Mesothelial cell of epicardium (in vitro differentiated cells): ENCODE data around the gene PDE7B. TPM values are rescaled to one million over a fixed set of nuclear protein-coding genes. Genes with fewer than 3 reads are reported as not detected.

Experiments
- DNase-seq, 2 experiments: peaks; one replicate each; pipeline ENCODE4 v3.0.0; 2021; ENCODE audit warnings: low spot score in 2 of 2; ENCODE audit not compliant: unreplicated experiment in 2 of 2
- H3K27ac Mint-ChIP-seq: 2 replicates; pipeline ENCODE4 v1.8.0; 2021; ENCODE audit warnings: mixed read lengths
- H3K27me3 Mint-ChIP-seq: 2 replicates; pipeline ENCODE4 v1.8.0; 2021; ENCODE audit warnings: low read depth, mixed read lengths
- H3K36me3 Mint-ChIP-seq: 2 replicates; pipeline ENCODE4 v1.8.0; 2021; ENCODE audit warnings: mixed read lengths
- H3K4me1 Mint-ChIP-seq: 2 replicates; pipeline ENCODE4 v1.8.0; 2021; ENCODE audit warnings: mixed read lengths
- H3K4me3 Mint-ChIP-seq: 2 replicates; pipeline ENCODE4 v1.8.0; 2021; ENCODE audit warnings: mild to moderate bottlenecking, moderate library complexity, mixed read lengths
- H3K9me3 Mint-ChIP-seq: 2 replicates; pipeline ENCODE4 v1.8.0; 2021; ENCODE audit warnings: mixed read lengths
- total RNA-seq: library from RNA; stranded (reverse); gene quantifications from 3 replicates; pipeline ENCODE4 v1.2.1, GENCODE V29; 2021
- TF ChIP-seq, protein P1 (sequence below): fragments of 200-600 bp; sonication (generic); IDR thresholded peaks from one replicate; pipeline ENCODE4 v1.5.0; 2021; ENCODE audit warnings: antibody characterized with exemption; ENCODE audit not compliant: unreplicated experiment

The PDE7B gene
- total RNA-seq, 1 donor from 2014 or later, result 18.2 TPM

DNA sequence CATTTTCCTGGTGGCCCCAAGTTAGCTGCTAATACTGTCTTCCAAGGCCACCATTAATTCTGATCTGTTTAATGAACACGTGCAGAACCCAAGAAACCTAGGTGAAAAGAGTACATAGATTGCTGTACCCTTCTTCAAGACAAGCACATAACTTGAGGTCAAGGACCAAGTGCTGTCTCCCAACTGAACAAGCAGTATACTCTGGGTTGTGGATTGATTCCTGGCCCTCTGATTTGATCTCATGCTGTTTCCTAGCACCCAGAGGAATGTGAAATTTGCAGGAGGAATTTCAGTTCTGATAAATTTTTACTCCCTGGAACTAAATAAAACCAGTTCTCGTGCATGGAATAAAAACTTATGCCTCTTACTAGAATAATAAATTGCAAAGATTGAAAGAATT, 323.0 kb downstream of the PDE7B start:
- Mint-ChIP-seq H3K36me3 (peaks cover 16% of the 10 kb centered on the region), H3K4me1 (peaks cover 22% of the 10 kb centered on the region), H3K27ac (peak overlapping the region; percentile 73), H3K4me3 (no peak overlapping the region), H3K27me3 (no peaks in the 10 kb centered on the region), H3K9me3 (peaks cover 5% of the 10 kb centered on the region)
- TF ChIP-seq, protein P1, sequence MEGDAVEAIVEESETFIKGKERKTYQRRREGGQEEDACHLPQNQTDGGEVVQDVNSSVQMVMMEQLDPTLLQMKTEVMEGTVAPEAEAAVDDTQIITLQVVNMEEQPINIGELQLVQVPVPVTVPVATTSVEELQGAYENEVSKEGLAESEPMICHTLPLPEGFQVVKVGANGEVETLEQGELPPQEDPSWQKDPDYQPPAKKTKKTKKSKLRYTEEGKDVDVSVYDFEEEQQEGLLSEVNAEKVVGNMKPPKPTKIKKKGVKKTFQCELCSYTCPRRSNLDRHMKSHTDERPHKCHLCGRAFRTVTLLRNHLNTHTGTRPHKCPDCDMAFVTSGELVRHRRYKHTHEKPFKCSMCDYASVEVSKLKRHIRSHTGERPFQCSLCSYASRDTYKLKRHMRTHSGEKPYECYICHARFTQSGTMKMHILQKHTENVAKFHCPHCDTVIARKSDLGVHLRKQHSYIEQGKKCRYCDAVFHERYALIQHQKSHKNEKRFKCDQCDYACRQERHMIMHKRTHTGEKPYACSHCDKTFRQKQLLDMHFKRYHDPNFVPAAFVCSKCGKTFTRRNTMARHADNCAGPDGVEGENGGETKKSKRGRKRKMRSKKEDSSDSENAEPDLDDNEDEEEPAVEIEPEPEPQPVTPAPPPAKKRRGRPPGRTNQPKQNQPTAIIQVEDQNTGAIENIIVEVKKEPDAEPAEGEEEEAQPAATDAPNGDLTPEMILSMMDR, result no peak
- DNase-seq, result no peak

DNA sequence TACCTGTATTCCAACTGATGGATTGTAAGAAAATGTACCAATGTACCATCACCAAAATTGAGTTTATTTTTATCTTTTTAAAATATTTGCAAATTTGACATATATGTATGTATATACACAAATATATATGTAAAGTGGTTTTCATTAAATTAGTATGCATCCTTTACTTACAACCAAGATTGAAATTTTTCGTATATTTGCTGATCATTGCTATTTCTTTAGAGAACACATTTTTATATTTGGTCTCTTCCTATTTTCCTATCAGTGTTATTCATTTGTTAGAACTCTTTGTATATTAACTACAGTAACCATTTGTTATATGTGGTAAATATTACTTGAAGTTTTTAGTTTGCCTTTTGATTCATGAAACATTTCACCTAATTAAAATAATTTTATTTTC, 324.4 kb downstream of the PDE7B start:
- Mint-ChIP-seq H3K4me1 (peaks cover 32% of the 10 kb centered on the region), H3K36me3 (peaks cover 16% of the 10 kb centered on the region), H3K27me3 (no peaks in the 10 kb centered on the region), H3K27ac (no peak overlapping the region), H3K9me3 (peaks cover 5% of the 10 kb centered on the region), H3K4me3 (no peak overlapping the region)
- DNase-seq, result no peak
- TF ChIP-seq, protein P1, result no peak

DNA sequence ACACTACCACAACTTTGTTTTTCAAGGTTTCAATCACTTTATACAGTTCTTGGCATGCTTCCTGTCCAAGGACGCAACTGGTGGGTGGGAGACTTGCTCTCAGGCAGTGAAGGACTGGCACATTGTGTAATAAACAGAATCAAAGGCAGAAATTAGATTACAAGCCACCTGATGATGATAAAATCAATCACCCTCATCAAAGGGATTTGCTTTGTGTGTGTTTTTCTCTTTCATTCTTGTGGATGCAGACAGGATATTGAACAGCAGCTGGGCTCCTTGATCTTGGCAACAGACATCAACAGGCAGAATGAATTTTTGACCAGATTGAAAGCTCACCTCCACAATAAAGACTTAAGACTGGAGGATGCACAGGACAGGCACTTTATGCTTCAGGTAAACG, 327.2 kb downstream of the PDE7B start:
- H3K4me3 Mint-ChIP-seq, result no peak overlapping the region
- TF ChIP-seq, protein P1, result no peak
- peaks cover 16% of the 10 kb centered on the region for H3K36me3 Mint-ChIP-seq
- no peaks in the 10 kb centered on the region for H3K27me3 Mint-ChIP-seq
- H3K9me3 Mint-ChIP-seq, result peaks cover under 1% of the 10 kb centered on the region
- DNase-seq, result no peak
- H3K4me1 Mint-ChIP-seq, result peaks cover 40% of the 10 kb centered on the region
- no peak overlapping the region for H3K27ac Mint-ChIP-seq

DNA sequence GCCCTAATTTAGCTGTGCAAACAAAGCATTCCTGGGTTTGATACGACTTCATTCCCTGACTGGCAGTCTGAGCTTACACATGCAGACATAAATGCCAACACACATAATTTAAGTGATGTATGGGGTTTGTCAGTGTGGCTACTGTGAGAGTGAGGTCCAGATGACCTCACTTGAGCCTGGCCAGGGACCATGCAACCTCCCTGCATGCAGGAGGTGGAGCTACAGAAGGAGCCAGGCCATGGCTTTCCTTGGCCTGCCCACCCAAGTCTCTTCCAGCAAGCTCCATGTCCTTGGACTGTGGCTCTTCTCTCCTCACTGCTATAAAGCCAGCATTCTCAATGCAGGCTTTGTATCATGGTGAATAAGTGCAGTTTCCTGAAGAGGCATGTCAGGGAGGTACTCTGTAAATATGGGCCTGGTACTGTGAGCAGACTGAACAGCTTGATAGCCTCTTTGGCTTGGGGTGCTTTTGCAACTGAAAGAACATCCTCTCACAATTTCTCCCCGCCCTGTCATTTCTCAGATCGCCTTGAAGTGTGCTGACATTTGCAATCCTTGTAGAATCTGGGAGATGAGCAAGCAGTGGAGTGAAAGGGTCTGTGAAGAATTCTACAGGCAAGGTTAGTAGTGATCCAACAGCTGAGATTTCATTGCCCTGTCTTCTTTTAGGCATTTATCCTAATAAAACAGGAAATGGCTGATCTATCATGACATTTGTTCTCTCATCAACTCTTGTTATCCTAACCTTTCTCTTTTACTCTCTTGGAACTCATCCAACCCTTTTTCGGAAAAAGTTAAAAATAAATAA, 329.4 kb downstream of the PDE7B start:
- TF ChIP-seq, protein P1, result no peak
- no peak for DNase-seq
- peak overlapping the region; percentile 34 for H3K27ac Mint-ChIP-seq
- no peaks in the 10 kb centered on the region for H3K27me3 Mint-ChIP-seq
- no peaks in the 10 kb centered on the region for H3K9me3 Mint-ChIP-seq
- no peak overlapping the region for H3K4me3 Mint-ChIP-seq
- peaks cover 32% of the 10 kb centered on the region for H3K4me1 Mint-ChIP-seq
- H3K36me3 Mint-ChIP-seq, result peaks cover 16% of the 10 kb centered on the region

DNA sequence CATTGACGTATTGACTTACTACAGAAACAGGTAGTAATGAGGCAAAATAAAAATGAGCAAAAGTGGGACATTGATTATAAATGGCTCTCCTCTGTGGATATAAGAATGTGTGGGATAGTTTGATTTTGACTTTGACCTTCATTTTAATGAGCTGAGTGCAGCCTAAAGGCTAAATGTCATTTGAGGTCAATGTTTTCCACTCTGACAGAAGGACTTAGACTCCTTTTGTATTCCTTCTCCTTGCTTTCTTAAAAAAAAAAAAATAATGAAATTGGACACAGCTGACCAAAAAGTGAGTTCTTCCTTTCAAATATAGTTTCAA, 330.0 kb downstream of the PDE7B start:
- Mint-ChIP-seq H3K27ac (peak overlapping the region; percentile 34), H3K4me3 (no peak overlapping the region), H3K4me1 (peaks cover 32% of the 10 kb centered on the region)

More for the DNA sequence above, 330.0 kb downstream of the PDE7B start:
- Mint-ChIP-seq H3K36me3 (peaks cover 16% of the 10 kb centered on the region), H3K9me3 (no peaks in the 10 kb centered on the region), H3K27me3 (no peaks in the 10 kb centered on the region)
- no peak for DNase-seq
- TF ChIP-seq, protein P1, result no peak
